ENCODE results near the gene WDR20. TPM values are rescaled to one million over a fixed set of nuclear protein-coding genes. Genes with fewer than 3 reads are reported as not detected.

Gene WDR20
- total and polyA plus RNA-seq, 2 of the 8 experiments (the other 6 are each of a cell fraction or from before 2014, with no cell fraction given): 11.2 to 26.7 TPM

- Histone ChIP-seq H3K4me1 (replicated peaks in 1 of 4; ENCODE audit: control insufficient read depth in 3 of 4, insufficient read depth in 4 of 4, low read length in 3 of 4) (peaks cover 2 to 3% (median 2%) of the 10 kb centered on the region in 4 experiments; a peak in 3 of 7 replicates), H4K20me1 (replicated peaks in 1 of 2; ENCODE audit: control insufficient read depth in 1 of 2, insufficient read depth in 2 of 2, low read length in 2 of 2) (peaks cover 3 to 13% of the 10 kb centered on the region in 2 experiments), H4K5ac (ENCODE audit: insufficient read length, low read depth, low read length) (no peak overlapping the region), H2BK12ac (ENCODE audit: low read depth, low read length) (no peak overlapping the region), H3K79me2 (ENCODE audit: control insufficient read depth in 1 of 2, insufficient read depth in 2 of 2, low read length in 2 of 2) (peaks cover 8 to 84% of the 10 kb centered on the region in 2 experiments), H3K23ac (ENCODE audit: insufficient read length) (no peak overlapping the region), H3K4ac (replicated peaks; ENCODE audit: insufficient read length, low read depth, low read length) (no peak overlapping the region), H3K14ac (ENCODE audit: insufficient read length) (no peak overlapping the region), H2BK120ac (replicated peaks; ENCODE audit: low read depth, low read length) (no peak overlapping the region), H3K9ac (replicated peaks in 1 of 4; ENCODE audit: extremely low read depth in 1 of 4, low read depth in 3 of 4, low read length in 3 of 4) (no peak overlapping the region), H3K79me1 (ENCODE audit: low read depth, low read length) (peaks cover 6% of the 10 kb centered on the region), H3K18ac (ENCODE audit: extremely low read depth, low read length) (no peak overlapping the region), H2AFZ (ENCODE audit: low read length) (no peak overlapping the region), H2AK5ac (ENCODE audit: low read depth, low read length) (no peak overlapping the region), H4K91ac (replicated peaks; ENCODE audit: insufficient read length, low read length) (no peak overlapping the region), H3K4me3 (ENCODE audit: extremely low read depth in 1 of 4, insufficient read depth in 2 of 4, low read depth in 3 of 4, low read length in 4 of 4) (no peak overlapping the region), H3K56ac (replicated peaks; ENCODE audit: insufficient read length, low read depth, low read length) (no peak overlapping the region), H2BK20ac (ENCODE audit: low read length) (no peak overlapping the region), H2BK15ac (ENCODE audit: low read length) (no peak overlapping the region), H2BK5ac (ENCODE audit: low read depth, low read length) (no peak overlapping the region), H3K36me3 (ENCODE audit: control insufficient read depth in 2 of 4, insufficient read depth in 4 of 4, low read length in 3 of 4) (no peaks in the 10 kb centered on the region), H4K8ac (ENCODE audit: extremely low read depth, insufficient read depth, low read length) (no peak overlapping the region), H3K23me2 (ENCODE audit: low read depth, low read length) (no peaks in the 10 kb centered on the region), H3K9me3 (ENCODE audit: insufficient read depth in 2 of 2, low read depth in 1 of 2, low read length in 1 of 2) (no peaks in the 10 kb centered on the region), H3K27me3 (replicated peaks in 1 of 4; ENCODE audit: control insufficient read depth in 3 of 4, extremely low read depth in 1 of 4, insufficient read depth in 3 of 4, low read length in 3 of 4) (no peaks in the 10 kb centered on the region), H3K4me2 (ENCODE audit: insufficient read depth in 1 of 2, low read depth in 2 of 2, low read length in 2 of 2) (peak overlapping the region in 1 of 2 experiments; percentile 23; a peak in 1 of 4 replicates), H3K27ac (ENCODE audit: low read depth, low read length) (no peak overlapping the region)
- CTCF ChIA-PET (ENCODE audit: partially characterized antibody): interaction anchor here (0.8 kb wide), 1 partner anchor 1444 kb away, joined by 3 read pairs; no protein-coding TSS in a partner anchor
- FAIRE-seq: no peak
- DNase-seq (ENCODE audit: low read depth in 1 of 2, low spot score in 2 of 2): no peak
- 86% methylated on average over 2 of the region's 2 CpGs; no CpG with 5 or more reads in 1 of the 2 experiments for WGBS, 2 experiments (ENCODE audit: extremely low coverage in 1 of 2, insufficient coverage in 1 of 2, insufficient read length in 1 of 2, insufficient replicate concordance in 2 of 2, low coverage in 1 of 2, low lambda C conversion rate in 2 of 2, missing lambda C conversion rate in 1 of 2)
- POLR2A ChIA-PET (ENCODE audit: partially characterized antibody): interaction anchor here (0.7 to 1.4 kb wide), 2 partner anchors 15 to 63 kb away, joined by 4 read pairs; no protein-coding TSS in a partner anchor
- no peak for TF ChIP-seq EGR1 (IDR thresholded peaks at IDR 0.05; ENCODE audit: borderline replicate concordance, low read depth, low read length)
- TF ChIP-seq, protein P1, sequence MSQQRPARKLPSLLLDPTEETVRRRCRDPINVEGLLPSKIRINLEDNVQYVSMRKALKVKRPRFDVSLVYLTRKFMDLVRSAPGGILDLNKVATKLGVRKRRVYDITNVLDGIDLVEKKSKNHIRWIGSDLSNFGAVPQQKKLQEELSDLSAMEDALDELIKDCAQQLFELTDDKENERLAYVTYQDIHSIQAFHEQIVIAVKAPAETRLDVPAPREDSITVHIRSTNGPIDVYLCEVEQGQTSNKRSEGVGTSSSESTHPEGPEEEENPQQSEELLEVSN (IDR thresholded peaks at IDR 0.05): no peak
- no peak for TF ChIP-seq TEAD4 (IDR thresholded peaks at IDR 0.05; ENCODE audit: low read depth, low read length)
- TF ChIP-seq, protein P2, sequence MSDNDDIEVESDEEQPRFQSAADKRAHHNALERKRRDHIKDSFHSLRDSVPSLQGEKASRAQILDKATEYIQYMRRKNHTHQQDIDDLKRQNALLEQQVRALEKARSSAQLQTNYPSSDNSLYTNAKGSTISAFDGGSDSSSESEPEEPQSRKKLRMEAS (IDR thresholded peaks at IDR 0.05): no peak
- TF ChIP-seq RAD21 (IDR thresholded peaks at IDR 0.05 in 1 of 2, conservative IDR thresholded peaks at IDR 0.05 in 1 of 2; ENCODE audit: low read depth in 2 of 2, low read length in 2 of 2): no peak
- no peak for TF ChIP-seq SAP30 (IDR thresholded peaks at IDR 0.05; ENCODE audit: insufficient read depth, insufficient replicate concordance, low read length)
- no peak for TF ChIP-seq KDM4A (IDR thresholded peaks at IDR 0.05; ENCODE audit: low read depth, low read length, severe bottlenecking)
- TF ChIP-seq POU5F1 (IDR thresholded peaks at IDR 0.05; ENCODE audit: low read depth, low read length): no peak
These were observed 15.3 kb downstream of the WDR20 start for GRCh38 chr14:102154821-102155549.
